Small intestine (tissue), 7 donors: Measurements from ENCODE around the gene RNF144B. TPM values are rescaled to one million over a fixed set of nuclear protein-coding genes. Genes with fewer than 3 reads are reported as not detected.
"Not testable (repeated sequence)": the region's sequence is repeated elsewhere in the genome, so short reads cannot be mapped to it uniquely, and the experiment has no call there.

Experiments
- DNase-seq, 2 donors: peaks; one replicate each; pipeline versions ENCODE4 v3.0.0 to v3.0.0-alpha.2; 2013
- FAIRE-seq: peaks from 2 replicates; lab custom pipeline; 2012; peaks lifted over from hg19 to GRCh38; lab: Jason Lieb, UNC
- H3K27ac ChIP-seq, 3 donors: one replicate each; pipeline ENCODE4 v1.5.1; 2013; ENCODE audit warnings: low read length in 2 of 3, mild to moderate bottlenecking in 2 of 3, control low read depth in 1 of 3, inconsistent platforms in 1 of 3, low read depth in 1 of 3, moderate library complexity in 1 of 3
- H3K27me3 ChIP-seq, 3 donors: one replicate each; pipeline ENCODE4 v1.6.1; 2013; ENCODE audit warnings: low read length in 3 of 3, inconsistent platforms in 1 of 3; ENCODE audit not compliant: control insufficient read depth in 3 of 3, insufficient read depth in 3 of 3
- H3K36me3 ChIP-seq, 3 donors: one replicate each; pipeline ENCODE4 v1.6.1; 2013; ENCODE audit warnings: low read length in 3 of 3, inconsistent platforms in 1 of 3, low read depth in 1 of 3, mild to moderate bottlenecking in 1 of 3, moderate library complexity in 1 of 3; ENCODE audit not compliant: control insufficient read depth in 3 of 3, insufficient read depth in 2 of 3
- H3K4me1 ChIP-seq, 3 donors: one replicate each; pipeline ENCODE4 v1.6.1; 2013; ENCODE audit warnings: low read length in 2 of 3, inconsistent platforms in 1 of 3, low read depth in 1 of 3, mild to moderate bottlenecking in 1 of 3, moderate library complexity in 1 of 3; ENCODE audit not compliant: control insufficient read depth in 3 of 3, insufficient read depth in 2 of 3
- H3K4me3 ChIP-seq, 3 donors: one replicate each; pipeline ENCODE4 v1.5.1; 2013; ENCODE audit warnings: low read length in 3 of 3, control low read depth in 1 of 3, inconsistent platforms in 1 of 3, low read depth in 1 of 3, mild to moderate bottlenecking in 1 of 3, moderate library complexity in 1 of 3
- H3K9me3 ChIP-seq, 2 donors: one replicate each; pipeline ENCODE4 v1.6.1; 2013; ENCODE audit warnings: low read depth in 1 of 2, low read length in 1 of 2; ENCODE audit not compliant: control insufficient read depth in 2 of 2, insufficient read depth in 1 of 2
- WGBS, 3 donors: extraction: QIAGEN DNeasy Blood & Tissue Kit; methylation state at CpG; one replicate each; pipeline ENCODE4 v1.1.7; 2013; 5-methylcytosine and 5-hydroxymethylcytosine counted together
- polyA plus RNA-seq, 4 donors: library from polyadenylated mRNA; stranded (reverse) in 3 of 4; unstranded in 1 of 4; fragments of 200-250 nt in 3 of 4; fragments of 120-200 nt in 1 of 4; gene quantifications; one replicate each; pipeline versions ENCODE4 v1.2.1 to v1.2.3, GENCODE V29; 2013
- donor health status: healthy with polysubstance abuse.
- donor health status: control.
- donor health status: control.
- donor health status: Bipolar disorder and iron deficiency.
- donor health status: healthy.

The RNF144B gene
- polyA plus RNA-seq, 4 donors: 1.9 to 4.0 (median 3.1) TPM

GRCh38 chr6:18391023-18391422 is 3.9 kb downstream of the RNF144B start:
- no peak overlapping the region for H3K4me3 ChIP-seq
- DNase-seq (no peak), FAIRE-seq (no peak)
- H3K36me3 ChIP-seq: no peaks in the 10 kb centered on the region
- H3K27ac ChIP-seq: no peak overlapping the region
- no peaks in the 10 kb centered on the region for H3K9me3 ChIP-seq
- peaks cover 0 to 2% (median 0%) of the 10 kb centered on the region in 3 donors for H3K27me3 ChIP-seq
- H3K4me1 ChIP-seq: peaks cover 1 to 6% (median 5%) of the 10 kb centered on the region in 3 donors
- 81 to 90% (median 86%) methylated on average over 3 of the region's 3 CpGs for WGBS, 3 donors

GRCh38 chr6:18392346-18392877 is 5.3 kb downstream of the RNF144B start:
- H3K27ac ChIP-seq: no peak overlapping the region
- 70 to 89% (median 81%) methylated on average over 2 of the region's 2 CpGs for whole genome bisulfite sequencing, 3 donors
- DNase-seq: no peak
- no peak for FAIRE-seq
- H3K36me3 ChIP-seq: no peaks in the 10 kb centered on the region
- peaks cover 0 to 6% (median 5%) of the 10 kb centered on the region in 3 donors for H3K4me1 ChIP-seq
- H3K27me3 ChIP-seq: peaks cover 0 to 2% (median 0%) of the 10 kb centered on the region in 3 donors
- H3K4me3 ChIP-seq: no peak overlapping the region
- no peaks in the 10 kb centered on the region for H3K9me3 ChIP-seq

- no peak overlapping the region for H3K4me3 ChIP-seq
- 83 to 95% (median 84%) methylated on average over 2 of the region's 2 CpGs for WGBS, 3 donors
- no peaks in the 10 kb centered on the region for H3K9me3 ChIP-seq
- no peaks in the 10 kb centered on the region for H3K27me3 ChIP-seq
- H3K36me3 ChIP-seq: no peaks in the 10 kb centered on the region
- no peak overlapping the region for H3K27ac ChIP-seq
- FAIRE-seq (no peak), DNase-seq (no peak)
- H3K4me1 ChIP-seq: peaks cover 0 to under 1% (median 0%) of the 10 kb centered on the region in 3 donors
These were observed 6.5 kb downstream of the RNF144B start for GRCh38 chr6:18393698-18394097.

GRCh38 chr6:18395177-18395855 is 8.2 kb downstream of the RNF144B start:
- Histone ChIP-seq H3K27ac (no peak overlapping the region), H3K9me3 (no peaks in the 10 kb centered on the region), H3K36me3 (no peaks in the 10 kb centered on the region), H3K4me3 (no peak overlapping the region), H3K4me1 (no peaks in the 10 kb centered on the region), H3K27me3 (no peaks in the 10 kb centered on the region)
- 53 to 81% (median 69%) methylated on average over 2 of the region's 2 CpGs for WGBS, 3 donors
- FAIRE-seq (no peak), DNase-seq (no peak)

GRCh38 chr6:18395856-18396197 is 8.7 kb downstream of the RNF144B start:
- H3K4me1 ChIP-seq: no peaks in the 10 kb centered on the region
- no peaks in the 10 kb centered on the region for H3K36me3 ChIP-seq
- WGBS, 3 donors: 96 to 100% (median 97%) methylated on average over 1 of the region's 1 CpG
- no peak overlapping the region for H3K27ac ChIP-seq
- H3K27me3 ChIP-seq: no peaks in the 10 kb centered on the region
- no peaks in the 10 kb centered on the region for H3K9me3 ChIP-seq
- FAIRE-seq (no peak), DNase-seq (no peak)
- H3K4me3 ChIP-seq: no peak overlapping the region

DNA sequence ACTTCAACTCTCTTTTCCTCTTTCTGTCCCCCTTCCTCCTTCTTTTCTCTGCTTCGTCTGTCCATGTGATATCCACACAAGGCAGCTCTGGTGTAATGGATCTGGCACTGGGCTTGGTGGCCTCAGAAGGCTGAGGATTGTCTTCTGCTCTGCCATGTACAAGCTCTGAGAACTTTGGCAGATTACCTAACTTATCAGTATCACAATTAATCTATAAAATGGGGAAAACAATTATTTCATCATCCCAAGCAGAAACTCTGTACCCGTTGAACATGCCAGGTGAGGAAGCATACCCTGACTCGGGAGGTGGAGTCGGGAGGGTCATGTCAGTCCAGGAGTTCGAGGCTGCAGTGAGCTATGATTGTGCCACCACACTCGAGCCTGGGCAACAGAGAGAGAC is 10.6 kb downstream of the RNF144B start:
- Histone ChIP-seq H3K4me1 (no peaks in the 10 kb centered on the region), H3K27ac (no peak overlapping the region), H3K4me3 (no peak overlapping the region), H3K9me3 (no peaks in the 10 kb centered on the region), H3K27me3 (no peaks in the 10 kb centered on the region), H3K36me3 (no peaks in the 10 kb centered on the region)
- DNase-seq (no peak), FAIRE-seq (no peak)
- WGBS, 3 donors: 69 to 83% (median 71%) methylated on average over 6 of the region's 6 CpGs

DNA sequence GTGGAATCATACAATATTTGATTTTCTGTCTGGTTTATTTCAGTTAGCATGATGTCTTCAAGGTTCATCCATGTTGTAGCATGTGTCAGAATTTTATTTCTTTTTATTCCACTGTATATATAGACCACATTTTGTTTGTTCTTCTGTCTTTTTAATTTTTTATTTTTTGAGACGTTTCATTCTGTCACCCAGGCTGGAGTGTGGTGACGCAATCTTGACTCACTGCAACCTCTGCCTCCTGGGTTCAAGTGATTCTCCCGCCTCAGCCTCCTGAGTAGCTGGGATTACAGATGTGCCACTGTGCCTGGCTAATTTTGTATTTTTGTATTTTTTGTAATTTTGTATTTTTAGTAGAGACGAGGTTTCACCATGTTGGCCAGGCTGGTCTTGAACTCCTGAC is 11.1 kb downstream of the RNF144B start:
- not testable (repeated sequence) for H3K9me3 ChIP-seq, H3K36me3 ChIP-seq, H3K27ac ChIP-seq, H3K27me3 ChIP-seq, H3K4me3 ChIP-seq, FAIRE-seq, H3K4me1 ChIP-seq, DNase-seq
- WGBS, 3 donors: 87 to 94% (median 90%) methylated on average over 4 of the region's 4 CpGs

GRCh38 chr6:18400831-18401446 is 13.8 kb downstream of the RNF144B start:
- Histone ChIP-seq H3K4me1 (no peaks in the 10 kb centered on the region), H3K4me3 (no peak overlapping the region), H3K27ac (no peak overlapping the region), H3K9me3 (no peaks in the 10 kb centered on the region), H3K27me3 (no peaks in the 10 kb centered on the region), H3K36me3 (no peaks in the 10 kb centered on the region)
- no peak for DNase-seq
- no peak for FAIRE-seq
- WGBS, 3 donors: 69 to 94% (median 76%) methylated on average over 2 of the region's 2 CpGs
